ENCODE results near the gene CRYBB1.

The CRYBB1 gene

DNA sequence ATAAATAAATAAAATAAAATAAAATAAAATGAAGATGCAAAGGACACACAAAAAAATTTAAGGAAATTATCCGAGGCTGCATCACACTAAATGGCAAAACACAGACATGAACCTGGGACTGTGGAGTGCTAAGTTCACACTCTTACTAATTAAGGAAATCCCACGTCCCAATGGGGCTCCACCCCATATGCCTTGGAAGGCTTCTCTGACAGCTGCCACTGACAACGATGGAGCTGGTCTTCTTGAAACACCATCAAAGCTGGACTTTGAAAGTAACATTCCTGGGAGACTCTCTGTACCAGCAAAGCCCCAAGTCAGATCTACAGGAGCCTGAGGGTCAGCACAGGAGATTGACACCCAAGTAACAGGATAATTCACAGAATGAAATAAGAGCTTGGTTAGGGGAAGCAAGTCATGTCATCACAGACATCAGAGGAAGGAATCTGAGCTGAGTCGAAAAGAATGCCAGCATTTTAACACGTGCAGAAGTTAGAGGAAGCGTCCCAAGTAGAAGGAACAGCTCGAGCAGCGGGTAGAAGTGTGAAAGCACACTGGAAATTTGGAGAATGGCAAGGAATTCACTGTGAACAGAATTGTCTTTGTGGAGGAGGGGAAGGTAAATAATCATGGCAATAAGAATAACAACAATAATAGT is 41.7 kb downstream of the CRYBB1 start:
- TF ChIP-seq, protein P1, sequence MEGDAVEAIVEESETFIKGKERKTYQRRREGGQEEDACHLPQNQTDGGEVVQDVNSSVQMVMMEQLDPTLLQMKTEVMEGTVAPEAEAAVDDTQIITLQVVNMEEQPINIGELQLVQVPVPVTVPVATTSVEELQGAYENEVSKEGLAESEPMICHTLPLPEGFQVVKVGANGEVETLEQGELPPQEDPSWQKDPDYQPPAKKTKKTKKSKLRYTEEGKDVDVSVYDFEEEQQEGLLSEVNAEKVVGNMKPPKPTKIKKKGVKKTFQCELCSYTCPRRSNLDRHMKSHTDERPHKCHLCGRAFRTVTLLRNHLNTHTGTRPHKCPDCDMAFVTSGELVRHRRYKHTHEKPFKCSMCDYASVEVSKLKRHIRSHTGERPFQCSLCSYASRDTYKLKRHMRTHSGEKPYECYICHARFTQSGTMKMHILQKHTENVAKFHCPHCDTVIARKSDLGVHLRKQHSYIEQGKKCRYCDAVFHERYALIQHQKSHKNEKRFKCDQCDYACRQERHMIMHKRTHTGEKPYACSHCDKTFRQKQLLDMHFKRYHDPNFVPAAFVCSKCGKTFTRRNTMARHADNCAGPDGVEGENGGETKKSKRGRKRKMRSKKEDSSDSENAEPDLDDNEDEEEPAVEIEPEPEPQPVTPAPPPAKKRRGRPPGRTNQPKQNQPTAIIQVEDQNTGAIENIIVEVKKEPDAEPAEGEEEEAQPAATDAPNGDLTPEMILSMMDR (IDR thresholded peaks at IDR 0.05; ENCODE audit: low read depth, low read length), result no peak
- no peak overlapping the region for H3K4me3 ChIP-seq (ENCODE audit: low read depth, low read length)

DNA sequence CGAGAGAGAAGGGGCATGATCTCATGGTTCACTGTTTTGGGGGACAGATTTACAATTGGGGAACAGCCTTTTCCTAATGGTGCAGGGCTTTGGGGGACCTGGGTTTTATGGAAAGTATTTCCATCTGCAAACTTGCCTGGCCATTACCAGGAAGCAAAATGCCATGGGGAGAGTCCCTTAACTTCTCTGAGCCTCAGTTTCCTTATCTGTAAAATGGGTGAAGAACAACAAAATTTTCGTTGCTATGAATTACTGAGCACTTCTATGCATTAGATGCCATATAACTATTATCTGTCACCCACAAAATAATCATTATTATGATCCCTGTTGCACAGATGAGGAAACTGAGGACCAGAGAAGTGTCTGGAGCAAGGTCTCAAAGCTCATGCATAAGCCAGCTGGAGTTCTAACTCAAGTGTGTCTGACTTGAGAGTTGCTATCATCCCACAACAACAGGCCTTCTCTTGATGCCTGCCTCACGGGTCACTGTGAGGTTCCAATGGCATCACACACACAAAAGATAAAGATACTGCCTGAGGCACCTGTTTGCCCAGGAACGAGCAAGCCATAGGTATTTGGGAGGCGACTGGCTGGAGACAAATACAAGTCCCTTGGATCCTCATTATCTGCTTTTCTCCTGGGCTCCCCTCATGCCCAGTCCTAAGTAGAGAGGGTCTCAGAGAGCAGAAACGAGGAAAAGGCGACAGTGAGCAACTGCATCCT is 43.7 kb downstream of the CRYBB1 start:
- TF ChIP-seq, protein P1 (IDR thresholded peaks at IDR 0.05; ENCODE audit: low read depth, low read length), result no peak

DNA sequence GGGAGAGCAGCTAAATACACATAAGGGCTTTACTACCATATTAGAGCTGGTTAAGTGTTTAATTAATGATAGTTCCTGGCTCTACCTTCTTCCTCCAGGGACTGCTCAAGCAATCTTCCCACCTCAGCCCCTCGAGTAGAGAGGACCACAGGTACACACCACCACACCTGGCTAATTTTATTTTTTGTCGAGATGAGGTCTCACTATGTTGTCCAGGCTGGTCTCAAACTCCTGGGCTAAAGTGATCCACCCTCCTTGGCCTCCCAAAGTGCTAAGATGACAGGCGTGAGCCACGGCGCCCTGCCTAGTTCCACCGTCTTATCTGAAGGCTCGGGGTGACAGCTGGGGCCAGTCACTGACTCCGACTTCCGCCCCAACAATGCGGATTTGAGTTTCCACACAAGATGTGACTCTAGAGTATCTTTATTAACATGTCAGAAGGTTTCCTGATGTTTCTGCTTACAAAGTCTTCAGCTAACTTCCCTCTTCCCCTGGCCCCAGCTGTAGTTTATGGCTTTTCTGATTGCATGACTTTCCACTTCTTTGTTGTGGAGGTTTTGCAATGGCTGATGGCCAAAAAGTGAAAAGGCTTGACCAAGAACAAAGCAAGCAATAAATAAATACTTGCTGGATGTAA is 44.7 kb downstream of the CRYBB1 start:
- H3K4me3 ChIP-seq (ENCODE audit: low read depth, low read length), result no peak overlapping the region
- TF ChIP-seq, protein P1 (IDR thresholded peaks at IDR 0.05; ENCODE audit: low read depth, low read length), result no peak

More for the DNA sequence above, 43.7 kb downstream of the CRYBB1 start:
- no peak overlapping the region for H3K4me3 ChIP-seq (ENCODE audit: low read depth, low read length)

DNA sequence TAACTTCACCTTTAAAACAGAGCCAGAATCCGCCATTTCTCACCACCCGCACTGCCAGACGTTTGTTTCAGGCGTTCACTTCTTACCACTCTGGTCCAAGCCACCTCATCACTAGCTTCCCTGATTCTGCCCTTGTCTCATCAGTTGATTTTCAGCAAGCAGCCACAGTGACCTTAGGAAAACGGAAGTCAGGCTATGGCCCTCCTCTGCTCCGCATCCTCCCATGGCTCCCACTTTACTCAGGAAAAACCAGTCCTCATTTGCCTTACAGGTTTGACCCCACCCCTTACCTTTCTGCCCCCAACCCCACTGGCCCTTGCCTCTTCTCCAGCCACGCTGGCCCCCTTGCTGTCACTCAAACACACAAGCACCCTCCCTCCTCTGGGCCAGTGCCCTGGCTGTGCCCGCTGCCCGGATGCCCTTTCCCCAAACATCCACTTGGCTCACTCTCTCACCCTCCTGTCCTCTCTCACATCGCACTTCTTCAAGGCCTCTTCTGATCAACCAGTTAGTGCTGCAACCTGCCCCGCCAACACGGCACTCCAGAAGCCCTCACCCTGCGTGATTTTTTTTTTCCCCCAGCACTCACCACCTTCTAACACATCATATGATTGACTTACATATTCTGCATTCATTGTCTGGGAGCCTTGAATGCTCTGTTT is 46.8 kb downstream of the CRYBB1 start:
- no peak overlapping the region for H3K4me3 ChIP-seq (ENCODE audit: low read depth, low read length)
- TF ChIP-seq, protein P1 (IDR thresholded peaks at IDR 0.05; ENCODE audit: low read depth, low read length), result no peak

DNA sequence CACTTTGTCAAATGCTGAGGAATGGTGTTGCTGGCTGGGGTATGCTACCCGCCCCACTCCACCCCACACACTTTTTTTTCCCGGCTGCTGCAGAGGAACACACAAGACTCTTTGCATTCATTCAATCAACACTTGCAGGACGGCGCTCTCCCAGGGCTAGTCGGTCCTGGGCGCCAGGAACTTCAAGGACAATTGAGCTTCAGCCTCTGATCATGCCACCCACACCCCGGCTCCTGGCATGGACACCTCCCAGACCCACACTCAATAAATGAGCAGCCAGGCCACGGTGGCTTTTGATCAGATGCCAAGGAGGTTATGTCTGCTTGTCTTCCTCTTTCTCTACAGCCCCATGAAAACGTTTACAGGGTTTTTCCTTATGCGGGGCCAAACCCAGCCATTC is 47.7 kb downstream of the CRYBB1 start:
- no peak overlapping the region for H3K4me3 ChIP-seq (ENCODE audit: low read depth, low read length)
- TF ChIP-seq, protein P1 (IDR thresholded peaks at IDR 0.05; ENCODE audit: low read depth, low read length), result no peak

DNA sequence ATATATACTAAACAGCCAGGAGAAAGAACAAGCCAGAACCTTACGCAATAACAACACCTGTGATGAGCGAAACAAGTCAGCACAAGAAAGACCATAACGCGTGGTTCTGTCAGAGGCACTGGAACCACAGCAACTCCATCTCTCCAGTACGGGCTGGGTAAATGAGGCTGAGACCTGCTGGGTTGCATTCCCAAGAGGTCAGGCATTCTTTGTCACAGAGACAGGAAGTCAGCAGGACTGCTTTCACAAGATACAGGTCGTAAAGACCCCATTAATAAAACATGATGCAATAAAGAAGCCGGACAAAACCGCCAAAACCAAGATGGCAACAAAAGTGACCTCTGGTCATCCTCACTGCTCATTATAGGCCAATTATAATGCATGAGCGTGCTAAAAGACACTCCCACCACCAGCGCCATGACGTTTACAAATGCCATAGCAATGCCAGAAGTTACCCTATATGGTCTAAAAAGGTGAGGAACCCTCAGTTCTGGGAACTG is 49.6 kb downstream of the CRYBB1 start:
- H3K4me3 ChIP-seq (ENCODE audit: low read depth, low read length), result no peak overlapping the region
- TF ChIP-seq, protein P1 (IDR thresholded peaks at IDR 0.05; ENCODE audit: low read depth, low read length), result no peak

All from WI38 (cell line).